Brain microvascular endothelial cell (primary cell): ENCODE results near the gene PATJ.
"Not testable (repeated sequence)": the region's sequence is repeated elsewhere in the genome, so short reads cannot be mapped to it uniquely, and the experiment has no call there.

Experiments used
- DNase-seq: peaks from one replicate; pipeline ENCODE4 v3.0.0-alpha.2; 2020
- H3K27ac ChIP-seq: fragments of 250-450 bp; sonication (Bioruptor Pico); 2 replicates; pipeline ENCODE4 v1.5.1; 2020; ENCODE audit warnings: mild to moderate bottlenecking, moderate library complexity
- H3K27me3 ChIP-seq: fragments of 250-450 bp; sonication (Bioruptor Pico); replicated peaks from 2 replicates; pipeline ENCODE4 v1.5.1; 2020; ENCODE audit warnings: mild to moderate bottlenecking
- H3K36me3 ChIP-seq: fragments of 250-450 bp; sonication (Bioruptor Pico); replicated peaks from 2 replicates; pipeline ENCODE4 v1.5.1; 2020; ENCODE audit warnings: mild to moderate bottlenecking
- H3K4me3 ChIP-seq: 2 replicates; pipeline ENCODE4 v1.5.1; 2011; ENCODE audit warnings: low read depth, mild to moderate bottlenecking, control low read depth, low read length, moderate library complexity
- CTCF ChIP-seq: IDR thresholded peaks from 2 replicates; pipeline ENCODE4 v1.5.1; 2011; ENCODE audit warnings: low read depth, mild to moderate bottlenecking, moderate library complexity, low read length, control low read depth, inconsistent platforms; ENCODE audit errors: missing control alignments
- in situ Hi-C: cut with HindIII; loops from 2 replicates; pipeline ENCODE4 v1.10.0; 2017; ENCODE audit warnings: low sequenced_read_pairs, low pct_ligation_motif_present

The PATJ gene, protein sequence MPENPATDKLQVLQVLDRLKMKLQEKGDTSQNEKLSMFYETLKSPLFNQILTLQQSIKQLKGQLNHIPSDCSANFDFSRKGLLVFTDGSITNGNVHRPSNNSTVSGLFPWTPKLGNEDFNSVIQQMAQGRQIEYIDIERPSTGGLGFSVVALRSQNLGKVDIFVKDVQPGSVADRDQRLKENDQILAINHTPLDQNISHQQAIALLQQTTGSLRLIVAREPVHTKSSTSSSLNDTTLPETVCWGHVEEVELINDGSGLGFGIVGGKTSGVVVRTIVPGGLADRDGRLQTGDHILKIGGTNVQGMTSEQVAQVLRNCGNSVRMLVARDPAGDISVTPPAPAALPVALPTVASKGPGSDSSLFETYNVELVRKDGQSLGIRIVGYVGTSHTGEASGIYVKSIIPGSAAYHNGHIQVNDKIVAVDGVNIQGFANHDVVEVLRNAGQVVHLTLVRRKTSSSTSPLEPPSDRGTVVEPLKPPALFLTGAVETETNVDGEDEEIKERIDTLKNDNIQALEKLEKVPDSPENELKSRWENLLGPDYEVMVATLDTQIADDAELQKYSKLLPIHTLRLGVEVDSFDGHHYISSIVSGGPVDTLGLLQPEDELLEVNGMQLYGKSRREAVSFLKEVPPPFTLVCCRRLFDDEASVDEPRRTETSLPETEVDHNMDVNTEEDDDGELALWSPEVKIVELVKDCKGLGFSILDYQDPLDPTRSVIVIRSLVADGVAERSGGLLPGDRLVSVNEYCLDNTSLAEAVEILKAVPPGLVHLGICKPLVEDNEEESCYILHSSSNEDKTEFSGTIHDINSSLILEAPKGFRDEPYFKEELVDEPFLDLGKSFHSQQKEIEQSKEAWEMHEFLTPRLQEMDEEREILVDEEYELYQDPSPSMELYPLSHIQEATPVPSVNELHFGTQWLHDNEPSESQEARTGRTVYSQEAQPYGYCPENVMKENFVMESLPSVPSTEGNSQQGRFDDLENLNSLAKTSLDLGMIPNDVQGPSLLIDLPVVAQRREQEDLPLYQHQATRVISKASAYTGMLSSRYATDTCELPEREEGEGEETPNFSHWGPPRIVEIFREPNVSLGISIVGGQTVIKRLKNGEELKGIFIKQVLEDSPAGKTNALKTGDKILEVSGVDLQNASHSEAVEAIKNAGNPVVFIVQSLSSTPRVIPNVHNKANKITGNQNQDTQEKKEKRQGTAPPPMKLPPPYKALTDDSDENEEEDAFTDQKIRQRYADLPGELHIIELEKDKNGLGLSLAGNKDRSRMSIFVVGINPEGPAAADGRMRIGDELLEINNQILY (N-terminal part only)

DNA sequence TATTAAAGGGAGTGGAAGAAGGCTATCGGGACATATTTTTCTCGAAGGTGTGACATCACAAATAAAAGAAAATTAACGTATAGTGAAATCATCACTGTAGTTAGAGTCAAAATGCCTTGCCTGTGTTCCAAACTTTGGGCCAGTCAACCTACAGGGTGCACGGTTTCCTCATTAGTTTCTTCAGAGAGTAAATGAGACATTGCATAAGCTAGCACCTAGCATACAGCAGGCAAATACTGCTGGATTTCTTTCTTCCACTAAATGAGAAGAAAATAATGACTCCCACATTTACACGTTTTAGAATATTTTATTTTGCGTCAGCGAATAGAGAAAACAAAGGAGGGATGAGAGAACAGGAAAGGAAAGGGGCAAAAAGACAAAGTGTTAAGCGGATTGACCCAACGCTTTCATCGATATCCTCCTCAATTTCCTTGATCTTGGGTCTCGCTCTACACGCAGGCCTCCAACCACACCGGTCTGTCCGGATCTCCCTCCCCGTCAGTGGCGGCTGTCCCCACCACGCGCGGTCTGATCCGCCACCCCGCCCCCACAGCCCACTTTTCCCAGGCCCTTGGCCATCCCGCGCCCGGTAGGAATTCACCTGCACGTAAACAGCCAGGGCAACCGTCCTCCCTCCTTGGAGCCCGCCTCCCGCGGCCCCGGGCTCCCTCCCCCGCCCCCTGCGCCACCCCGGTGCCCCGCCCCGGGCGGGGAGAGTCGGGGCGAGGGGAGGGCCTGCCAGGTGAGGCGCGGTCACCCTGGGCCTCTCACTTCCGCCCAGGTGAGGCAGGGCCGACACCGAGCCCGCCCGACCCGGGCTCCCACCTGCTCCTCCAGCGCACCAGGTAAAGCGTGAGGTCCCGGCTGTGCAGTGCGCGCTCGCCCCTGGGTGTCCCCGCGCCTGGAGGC is at the start of gene PATJ:
TSS of gene PATJ (plus strand) at position 770 of the 909 bp plus-strand sequence. CDS start 20,413 bp downstream, outside the sequence.
- Histone ChIP-seq H3K36me3 (no peaks in the 10 kb centered on the region), H3K4me3 (peak within 1 kb of the TSS; percentile 66), H3K27me3 (no peaks in the 10 kb centered on the region), H3K27ac (no peak within 1 kb of the TSS)
- TF ChIP-seq CTCF: no peak
- no peak for DNase-seq
- in situ Hi-C loops: no loop called here

DNA sequence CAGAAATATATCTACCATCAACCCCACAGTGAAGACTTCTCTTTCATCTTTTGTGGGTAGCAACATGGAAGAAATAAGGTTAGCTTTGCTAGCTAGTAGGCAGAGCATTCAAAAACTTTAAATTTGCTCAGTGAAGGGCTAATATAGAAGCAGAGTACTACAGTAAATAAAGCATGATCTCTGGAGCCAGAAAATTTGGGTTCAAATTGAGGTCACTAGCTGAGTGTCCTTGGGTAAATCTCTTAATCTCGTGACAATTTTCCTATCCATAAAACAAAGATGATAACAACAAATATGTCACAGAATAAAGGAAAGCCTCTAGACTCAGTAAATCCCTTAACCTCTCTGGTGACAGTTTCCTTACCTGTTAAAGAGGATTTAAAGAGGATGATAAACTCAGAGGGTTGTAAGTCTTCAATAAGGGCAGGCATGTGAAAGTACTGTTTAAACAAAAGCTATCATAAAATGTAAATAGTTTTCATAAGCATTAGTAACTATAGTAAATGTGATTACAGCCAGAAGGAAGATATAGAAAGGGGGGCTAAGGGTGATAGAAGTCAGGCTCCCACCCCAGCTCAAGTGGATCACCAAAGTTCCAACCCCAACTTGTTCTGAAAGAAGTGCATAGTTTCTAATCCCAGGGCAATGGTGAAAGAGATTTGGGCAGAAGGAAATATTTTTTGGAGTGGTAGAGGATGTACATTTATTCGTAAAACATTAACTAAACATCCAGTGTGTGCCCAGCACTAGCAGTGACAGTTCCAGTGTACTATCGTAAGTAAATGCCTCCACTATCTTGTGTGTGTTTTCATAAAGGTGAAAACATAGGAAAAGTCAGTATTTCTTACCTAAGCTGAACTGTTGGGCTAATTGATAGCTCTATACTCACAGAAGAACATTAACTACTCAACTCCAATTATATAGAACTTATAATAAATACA is 42.1 kb upstream of the PATJ start:
- Histone ChIP-seq H3K4me3 (no peak overlapping the region), H3K27me3 (no peaks in the 10 kb centered on the region), H3K27ac (no peak overlapping the region), H3K36me3 (peaks cover 28% of the 10 kb centered on the region)
- no peak for DNase-seq
- in situ Hi-C loops: no loop called here
- no peak for TF ChIP-seq CTCF

GRCh38 chr1:61708953-61709907 is 33.0 kb upstream of the PATJ start:
- peak; percentile 62 for DNase-seq
- Histone ChIP-seq H3K27me3 (no peaks in the 10 kb centered on the region), H3K4me3 (no peak overlapping the region), H3K36me3 (peaks cover 18% of the 10 kb centered on the region), H3K27ac (peak overlapping the region; percentile 62)
- no peak for TF ChIP-seq CTCF
- in situ Hi-C loops: no loop called here

GRCh38 chr1:61709908-61710289 is 32.4 kb upstream of the PATJ start:
- Histone ChIP-seq H3K27me3 (no peaks in the 10 kb centered on the region), H3K36me3 (peaks cover 12% of the 10 kb centered on the region), H3K27ac (no peak overlapping the region), H3K4me3 (no peak overlapping the region)
- no peak for DNase-seq
- in situ Hi-C loops: no loop called here
- no peak for TF ChIP-seq CTCF

GRCh38 chr1:61711257-61711656 is 31.0 kb upstream of the PATJ start:
- H3K27ac ChIP-seq, H3K4me3 ChIP-seq, H3K27me3 ChIP-seq, in situ Hi-C loops, H3K36me3 ChIP-seq: not testable (repeated sequence)
- DNase-seq: peak; percentile 55
